LoVo (cell line): ENCODE measurements around the gene MPZ.
"Not testable (repeated sequence)": the region's sequence is repeated elsewhere in the genome, so short reads cannot be mapped to it uniquely, and the experiment has no call there.

Experiments used
- DNase-seq: peaks from one replicate; pipeline ENCODE4 v3.0.0-alpha.2; 2016; ENCODE audit warnings: low spot score

Gene MPZ

GRCh38 chr1:161309868-161310267 is at the start of gene MPZ:
Gene MPZ, minus strand, starts transcription at chr1:161309968. Its CDS starts 63 bp downstream, at chr1:161309905.
- no peak for DNase-seq

GRCh38 chr1:161359291-161359690 is 49.5 kb upstream of the MPZ start:
- no peak for DNase-seq

GRCh38 chr1:161357073-161357472 is 47.3 kb upstream of the MPZ start:
- DNase-seq = no peak

GRCh38 chr1:161351482-161351881 is 41.7 kb upstream of the MPZ start:
- DNase-seq = no peak

- no peak for DNase-seq
Measured at GRCh38 chr1:161350671-161351070, 40.9 kb upstream of the MPZ start.

- DNase-seq = no peak
Measured at GRCh38 chr1:161342821-161343220, 33.1 kb upstream of the MPZ start.

GRCh38 chr1:161342177-161342576 is 32.4 kb upstream of the MPZ start:
- no peak for DNase-seq

GRCh38 chr1:161335796-161336195 is 26.0 kb upstream of the MPZ start:
- DNase-seq = no peak

- no peak for DNase-seq
Measured at GRCh38 chr1:161333166-161333565, 23.4 kb upstream of the MPZ start.

GRCh38 chr1:161330346-161330745 is 20.6 kb upstream of the MPZ start:
- no peak for DNase-seq

GRCh38 chr1:161324020-161324419 is 14.3 kb upstream of the MPZ start:
- DNase-seq = no peak

- not testable (repeated sequence) for DNase-seq
Measured at GRCh38 chr1:161315841-161316674, 6.3 kb upstream of the MPZ start.

- DNase-seq = peak; percentile 85
Measured at GRCh38 chr1:161314201-161314981, 4.6 kb upstream of the MPZ start, which contains the start of gene SDHC. Gene SDHC, plus strand, starts transcription at chr1:161314381. Its CDS starts 25 bp downstream, at chr1:161314406.

GRCh38 chr1:161313554-161314200 is 3.9 kb upstream of the MPZ start:
- no peak for DNase-seq

- DNase-seq = no peak
Measured at GRCh38 chr1:161311595-161312181, 1.9 kb upstream of the MPZ start.

- no peak for DNase-seq
Measured at GRCh38 chr1:161307892-161308638, 1.7 kb downstream of the MPZ start.

- DNase-seq = no peak
Measured at GRCh38 chr1:161307230-161307768, 2.5 kb downstream of the MPZ start.

- DNase-seq = no peak
Measured at GRCh38 chr1:161305867-161306519, 3.8 kb downstream of the MPZ start.

GRCh38 chr1:161304927-161305866 is 4.6 kb downstream of the MPZ start:
- DNase-seq = no peak

- no peak for DNase-seq
Measured at GRCh38 chr1:161300478-161300877, 9.3 kb downstream of the MPZ start.
